HuH-7.5 (cell line): ENCODE measurements around the gene SLU7.
"Not testable (repeated sequence)": the region's sequence is repeated elsewhere in the genome, so short reads cannot be mapped to it uniquely, and the experiment has no call there.

Experiments
- DNase-seq: peaks from one replicate; pipeline ENCODE4 v3.0.0; 2011; ENCODE audit warnings: low spot score

Gene SLU7

DNA sequence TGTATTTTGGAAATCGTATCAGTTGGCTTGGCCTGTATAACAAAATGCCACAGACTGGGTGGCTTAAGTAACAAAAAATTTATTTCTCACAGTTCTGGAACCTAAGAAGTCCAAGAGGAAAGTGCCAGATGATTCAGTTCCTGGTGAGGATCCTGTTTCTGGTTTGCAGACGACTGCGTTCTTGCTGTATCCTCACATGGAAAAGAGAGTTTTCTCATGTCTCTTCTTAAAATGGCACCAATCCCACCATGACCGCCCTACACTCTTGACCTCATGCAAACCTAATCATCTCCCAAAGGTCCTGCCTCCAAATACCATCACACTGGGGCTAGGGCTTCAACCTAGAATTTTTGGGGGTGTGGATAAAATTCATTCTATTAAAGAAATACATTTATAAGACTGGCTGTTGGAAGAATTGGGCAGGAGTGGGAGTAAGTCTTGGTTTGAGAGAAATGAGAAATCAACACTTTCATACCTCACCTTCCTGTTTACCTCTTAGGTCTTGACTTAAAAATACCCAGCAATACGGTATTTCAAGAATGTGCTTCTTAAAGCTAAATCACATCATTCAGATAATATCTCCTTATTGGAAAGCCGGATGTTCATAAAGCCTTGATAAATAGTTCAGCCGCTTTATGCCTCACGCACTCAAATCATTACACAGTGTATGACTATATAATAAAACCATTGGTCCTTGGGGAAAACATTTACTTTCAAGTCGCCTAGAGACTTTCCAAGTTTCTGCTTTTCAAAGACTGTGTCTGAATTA lies 31.5 kb upstream of the SLU7 start:
- no peak for DNase-seq

GRCh38 chr5:160449458-160449857 lies 30.6 kb upstream of the SLU7 start:
- no peak for DNase-seq

- DNase-seq, result no peak
Measured at GRCh38 chr5:160448886-160449285, 30.0 kb upstream of the SLU7 start.

DNA sequence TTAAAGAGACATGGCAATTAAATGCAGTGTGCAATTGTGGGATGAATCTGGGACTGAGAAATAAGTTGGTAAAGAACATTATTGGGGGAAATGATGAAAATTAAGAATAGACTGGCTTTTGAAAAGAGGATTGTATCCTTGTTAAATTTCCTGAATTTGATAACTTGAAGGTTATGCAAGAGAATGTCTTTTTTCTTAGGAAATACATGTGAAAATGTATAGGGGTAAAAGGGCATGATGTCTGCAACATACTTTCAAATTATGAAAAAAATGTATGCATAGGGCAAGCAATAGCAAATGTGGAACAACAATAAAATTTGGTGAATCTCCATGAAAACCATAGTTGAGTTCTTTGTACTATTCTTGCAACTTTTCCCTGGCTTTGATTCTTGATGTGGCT lies 26.9 kb upstream of the SLU7 start:
- DNase-seq, result no peak

- DNase-seq, result no peak
Measured at GRCh38 chr5:160445132-160445531, 26.3 kb upstream of the SLU7 start.

DNA sequence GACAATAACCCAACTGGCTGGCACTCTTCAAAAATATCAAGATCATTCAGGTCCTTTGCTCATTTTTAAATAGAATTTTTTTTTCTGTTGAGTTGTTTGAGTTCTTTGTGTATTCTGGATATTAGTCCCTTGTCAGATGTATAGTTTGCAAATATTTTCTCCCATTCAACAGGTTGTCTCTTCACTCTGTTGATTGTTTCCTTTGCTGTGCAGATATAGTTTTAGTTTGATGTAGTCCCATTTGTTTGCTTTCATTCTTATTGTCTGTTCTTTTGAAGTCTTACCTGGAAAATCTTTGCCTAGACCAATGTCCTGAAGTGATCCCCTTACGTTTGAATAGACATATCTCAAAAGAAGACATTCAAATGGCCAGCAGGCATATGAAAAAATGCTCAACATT lies 25.5 kb upstream of the SLU7 start:
- DNase-seq, result no peak

DNA sequence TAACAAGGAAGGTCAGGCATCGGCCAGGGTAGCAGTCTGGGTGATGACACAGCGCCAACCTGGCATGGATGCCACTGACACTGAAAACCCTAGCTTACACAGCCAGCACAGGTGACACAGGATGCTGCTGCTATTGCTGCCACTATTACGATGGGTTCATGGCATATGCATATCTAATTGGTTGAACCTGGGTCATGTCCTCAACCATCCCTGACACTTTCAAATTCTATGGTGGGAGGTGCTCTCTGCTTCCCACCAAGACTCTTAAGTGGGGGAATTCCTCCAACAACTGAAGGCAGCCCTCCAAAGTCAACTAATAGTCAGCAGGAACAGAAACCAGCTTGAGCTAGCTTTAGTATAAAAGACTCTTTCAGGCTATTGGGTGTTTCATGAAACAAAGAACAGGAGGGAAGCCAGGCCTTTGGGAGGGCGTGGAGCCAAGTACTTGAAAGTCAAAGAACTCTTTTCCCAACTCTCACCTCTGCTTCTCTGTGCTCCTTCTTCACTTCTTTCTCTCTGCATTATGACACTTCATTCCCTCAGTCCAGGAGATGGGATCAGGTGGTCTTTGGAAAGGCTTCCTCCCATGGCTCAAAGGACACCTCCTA lies 24.0 kb upstream of the SLU7 start:
- DNase-seq, result no peak

DNA sequence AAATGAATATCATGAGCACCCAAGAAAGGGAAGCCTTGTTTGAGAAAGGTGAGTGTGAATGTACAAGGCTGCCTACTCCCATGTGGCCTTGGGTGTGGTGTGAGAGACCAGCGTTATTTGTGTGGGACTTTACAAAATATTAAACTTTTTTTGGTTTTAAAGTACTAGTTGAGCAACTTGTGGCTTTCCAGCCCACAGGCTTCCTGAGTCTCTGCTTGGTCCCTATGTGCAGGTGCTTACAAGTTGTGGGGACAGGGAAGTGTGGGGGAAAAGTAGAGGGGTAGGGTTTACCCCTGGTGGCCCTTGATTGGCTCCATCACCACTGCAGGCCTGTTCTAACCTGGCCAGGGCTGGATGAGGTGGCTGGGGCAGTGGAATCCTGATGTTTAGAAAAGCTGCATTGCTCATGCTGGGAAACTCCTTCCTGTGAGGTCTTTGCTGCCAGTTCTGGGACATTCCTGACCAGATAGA lies 22.5 kb upstream of the SLU7 start:
- DNase-seq, result no peak

GRCh38 chr5:160439205-160439600 lies 20.3 kb upstream of the SLU7 start:
- DNase-seq, result peak; percentile 72

DNA sequence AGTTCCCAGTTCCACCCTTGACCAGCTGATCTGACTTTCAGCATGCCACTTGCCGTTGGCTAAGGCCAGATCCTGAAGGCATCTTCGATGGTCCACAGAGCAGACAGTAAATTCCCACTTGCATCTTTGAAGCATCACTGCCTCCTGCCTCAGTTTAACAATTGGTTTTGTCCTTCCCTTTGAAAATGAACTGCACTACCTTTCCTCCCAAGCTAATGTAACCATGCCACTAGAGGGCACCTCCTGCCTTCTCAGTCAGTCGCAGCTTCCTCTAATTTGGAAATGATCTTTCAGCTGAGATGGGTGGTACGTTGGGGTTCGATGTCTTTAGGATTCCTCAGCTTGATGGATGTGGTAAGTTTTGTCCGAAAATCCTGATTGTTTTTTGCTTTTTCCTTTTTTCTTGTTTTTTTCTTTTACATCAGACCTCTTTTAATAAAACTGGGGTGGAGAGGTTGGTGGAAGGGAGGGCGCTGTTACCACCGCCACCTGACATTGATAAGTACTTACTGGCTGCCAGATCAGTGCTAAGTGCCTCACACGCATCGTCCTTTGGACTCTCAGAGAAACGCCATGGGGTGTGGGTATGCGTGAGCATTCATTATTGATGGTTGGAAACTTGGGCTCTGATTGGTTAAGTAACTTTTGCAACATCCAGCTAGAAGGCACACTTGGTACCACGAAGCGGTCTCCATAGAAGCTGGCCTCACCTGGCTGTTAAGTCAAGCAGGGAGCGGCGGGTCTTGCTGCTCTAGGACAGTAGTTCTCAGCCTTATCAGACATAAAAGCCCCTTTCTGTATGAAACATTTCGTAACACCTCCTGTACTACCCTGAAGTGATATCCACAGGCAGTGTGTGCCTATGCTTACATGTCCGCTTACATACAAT lies 19.7 kb upstream of the SLU7 start:
- peak; percentile 38 for DNase-seq

GRCh38 chr5:160437271-160437670 lies 18.4 kb upstream of the SLU7 start:
- no peak for DNase-seq

GRCh38 chr5:160436661-160437060 lies 17.8 kb upstream of the SLU7 start:
- DNase-seq, result not testable (repeated sequence)

- no peak for DNase-seq
Measured at GRCh38 chr5:160436017-160436416, 17.1 kb upstream of the SLU7 start.

GRCh38 chr5:160435532-160435931 lies 16.7 kb upstream of the SLU7 start:
- no peak for DNase-seq

DNA sequence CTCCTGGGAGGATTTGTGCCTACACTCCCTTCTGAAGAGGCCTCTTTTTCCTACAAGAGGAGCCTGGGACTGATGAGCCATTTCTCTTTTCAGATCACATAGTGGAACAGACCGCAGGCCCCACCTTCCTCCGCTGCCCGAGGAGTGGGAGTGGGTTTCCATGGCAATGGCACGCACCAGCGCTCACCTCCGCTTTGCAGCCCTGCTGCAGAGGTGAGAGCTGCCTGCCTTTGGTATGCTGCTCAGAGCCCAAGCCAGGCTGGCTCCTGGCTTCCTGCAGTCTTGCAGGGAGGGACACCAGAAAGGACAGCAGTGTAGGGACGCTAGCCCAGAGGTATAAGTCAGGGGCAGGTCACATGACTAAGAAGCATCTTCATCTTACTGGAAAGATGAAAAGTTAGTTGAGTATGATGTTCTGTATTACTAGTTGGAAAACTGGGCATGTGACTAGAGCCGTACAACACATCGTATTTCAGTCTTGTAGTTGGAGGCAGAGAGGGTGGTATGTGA lies 15.2 kb upstream of the SLU7 start:
- DNase-seq, result no peak

- no peak for DNase-seq
Measured at GRCh38 chr5:160432787-160433186, 13.9 kb upstream of the SLU7 start.

GRCh38 chr5:160432196-160432595 lies 13.3 kb upstream of the SLU7 start:
- no peak for DNase-seq

DNA sequence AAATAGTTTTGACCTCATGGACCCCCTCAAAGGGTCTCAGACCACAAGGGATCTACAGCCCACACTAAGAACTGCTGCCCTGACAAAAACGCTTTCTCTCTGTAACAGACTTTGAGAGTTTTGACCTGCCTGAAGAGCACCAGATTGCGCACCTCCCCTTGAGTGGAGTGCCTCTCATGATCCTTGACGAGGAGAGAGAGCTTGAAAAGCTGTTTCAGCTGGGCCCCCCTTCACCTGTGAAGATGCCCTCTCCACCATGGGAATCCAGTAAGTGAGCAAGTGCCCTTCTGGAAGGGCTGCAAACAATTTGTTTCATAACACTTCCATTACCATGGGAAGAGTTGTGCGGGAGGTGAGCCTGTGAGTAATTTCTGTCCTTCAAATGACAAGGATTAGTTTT lies 8.7 kb upstream of the SLU7 start:
- DNase-seq, result no peak

DNA sequence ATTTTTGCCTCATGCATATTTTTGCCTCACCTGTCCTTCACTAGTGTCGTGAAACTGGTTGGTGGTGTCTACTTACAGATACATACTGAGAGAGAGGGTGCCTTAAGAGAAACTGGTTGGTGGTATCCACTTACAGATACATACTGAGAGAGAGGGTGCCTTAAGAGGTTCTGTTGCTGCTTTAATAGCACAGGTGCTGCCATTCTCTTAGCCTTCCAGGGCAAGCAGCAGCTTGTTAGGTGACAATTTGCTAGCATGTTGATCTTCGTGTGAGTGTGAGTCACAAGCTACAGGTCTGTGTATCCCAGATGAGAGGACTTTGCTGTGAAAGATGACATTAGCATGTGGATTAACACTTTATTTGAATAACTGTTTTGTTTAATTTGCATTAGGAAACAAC lies 4.2 kb upstream of the SLU7 start:
- DNase-seq, result no peak

- peak; percentile 71 for DNase-seq
Measured at GRCh38 chr5:160421625-160422258, 2.9 kb upstream of the SLU7 start, which contains the start of gene PTTG1. Gene PTTG1 (plus strand): TSS chr5:160421855. CDS start chr5:160422313, 458 bp downstream.

GRCh38 chr5:160420331-160420610 lies 1.4 kb upstream of the SLU7 start:
- no peak for DNase-seq
